NCI-H82 treated with DMSO at 0.1 percent for 48 hours (cell line): ENCODE data around the gene RAB3A.

ENCODE experiments used
- DNase-seq: peaks from one replicate; lab custom pipeline; 2025; ENCODE audit not compliant: unreplicated experiment; lab: John Stamatoyannopoulos, UW

The RAB3A gene

GRCh38 chr19:18203863-18204393 is at the start of gene RAB3A:
Gene RAB3A (minus strand): TSS chr19:18204042. CDS start chr19:18202740, 1,302 bp downstream.
- DNase-seq: peak; percentile 100

- DNase-seq: no peak
Observed at GRCh38 chr19:18253130-18253529, 49.3 kb upstream of the RAB3A start.

GRCh38 chr19:18252370-18252717 is 48.5 kb upstream of the RAB3A start:
- no peak for DNase-seq

GRCh38 chr19:18251587-18252369 is 47.9 kb upstream of the RAB3A start:
- DNase-seq: peak; percentile 60

GRCh38 chr19:18249834-18250233 is 46.0 kb upstream of the RAB3A start:
- no peak for DNase-seq

GRCh38 chr19:18245297-18245696 is 41.5 kb upstream of the RAB3A start:
- no peak for DNase-seq

GRCh38 chr19:18239303-18239702 is 35.5 kb upstream of the RAB3A start:
- no peak for DNase-seq

GRCh38 chr19:18234194-18234593 is 30.4 kb upstream of the RAB3A start:
- peak; percentile 69 for DNase-seq

GRCh38 chr19:18233224-18233825 is 29.5 kb upstream of the RAB3A start:
- no peak for DNase-seq

- DNase-seq: peak; percentile 71
Observed at GRCh38 chr19:18232540-18233223, 28.8 kb upstream of the RAB3A start.

- DNase-seq: peak; percentile 66
Observed at GRCh38 chr19:18231775-18232174, 27.9 kb upstream of the RAB3A start.

GRCh38 chr19:18230941-18231734 is 27.3 kb upstream of the RAB3A start:
- DNase-seq: no peak

- no peak for DNase-seq
Observed at GRCh38 chr19:18229915-18230314, 26.1 kb upstream of the RAB3A start.

GRCh38 chr19:18229474-18229873 is 25.6 kb upstream of the RAB3A start:
- no peak for DNase-seq

- no peak for DNase-seq
Observed at GRCh38 chr19:18227781-18228271, 24.0 kb upstream of the RAB3A start.

- DNase-seq: no peak
Observed at GRCh38 chr19:18226956-18227780, 23.3 kb upstream of the RAB3A start.

GRCh38 chr19:18225702-18226468 is 22.0 kb upstream of the RAB3A start, which contains the start of gene PDE4C:
Gene PDE4C (minus strand): TSS chr19:18226438. CDS start chr19:18226415, 23 bp downstream.
- DNase-seq: no peak

- DNase-seq: no peak
Observed at GRCh38 chr19:18225355-18225701, 21.5 kb upstream of the RAB3A start.
